Measurements from ENCODE around the gene IFNG-AS1.

GRCh38 chr12:68016136-68016535, 26.9 kb downstream of the IFNG-AS1 start:
- TF ChIP-seq CTCF (conservative IDR thresholded peaks at IDR 0.05; ENCODE audit: low read length) (no peak), EZH2phosphoT487 (IDR thresholded peaks at IDR 0.05; ENCODE audit: borderline replicate concordance, low read depth, low read length) (no peak)

Data from OCI-LY7 (cell line).